Chondrocyte (in vitro differentiated cells): ENCODE results near the gene ZNF786. TPM values are rescaled to one million over a fixed set of nuclear protein-coding genes. Genes with fewer than 3 reads are reported as not detected.
"Not testable (repeated sequence)": the region's sequence is repeated elsewhere in the genome, so short reads cannot be mapped to it uniquely, and the experiment has no call there.

Experiments used
- DNase-seq: peaks from one replicate; pipeline ENCODE4 v3.0.0; 2021; ENCODE audit warnings: mixed read lengths, low spot score
- H3K27ac Mint-ChIP-seq: one replicate; pipeline ENCODE4 v1.8.0; 2021; ENCODE audit warnings: mild to moderate bottlenecking, moderate library complexity, mixed read lengths; ENCODE audit not compliant: unreplicated experiment
- H3K27me3 Mint-ChIP-seq: 2 replicates; pipeline ENCODE4 v1.8.0; 2021; ENCODE audit warnings: low read depth, mixed read lengths
- H3K36me3 Mint-ChIP-seq: 2 replicates; pipeline ENCODE4 v1.8.0; 2021; ENCODE audit warnings: low read depth, mixed read lengths
- H3K4me1 Mint-ChIP-seq: 2 replicates; pipeline ENCODE4 v1.8.0; 2021; ENCODE audit warnings: low read depth, mild to moderate bottlenecking, mixed read lengths
- H3K4me3 Mint-ChIP-seq: one replicate; pipeline ENCODE4 v1.8.0; 2021; ENCODE audit warnings: mild to moderate bottlenecking, moderate library complexity, mixed read lengths; ENCODE audit not compliant: unreplicated experiment
- H3K9me3 Mint-ChIP-seq: 2 replicates; pipeline ENCODE4 v1.8.0; 2021; ENCODE audit warnings: low read depth, mixed read lengths
- CTCF ChIP-seq: fragments of 200-600 bp; sonication (generic); IDR thresholded peaks from 2 replicates; pipeline ENCODE4 v1.5.0; 2021; ENCODE audit warnings: antibody characterized with exemption, mild to moderate bottlenecking, moderate library complexity
- total RNA-seq: library from RNA; stranded (reverse); gene quantifications from 3 replicates; pipeline ENCODE4 v1.2.1, GENCODE V29; 2021

Gene ZNF786
- total RNA-seq, 1 donor from 2014 or later, result 7.7 TPM

- Mint-ChIP-seq H3K27me3 (no peaks in the 10 kb centered on the region), H3K4me3 (no peak overlapping the region), H3K27ac (no peak overlapping the region), H3K36me3 (no peaks in the 10 kb centered on the region), H3K9me3 (no peaks in the 10 kb centered on the region), H3K4me1 (peaks cover 22% of the 10 kb centered on the region)
- no peak for TF ChIP-seq CTCF
- no peak for DNase-seq
Observed at GRCh38 chr7:149031353-149031910, 59.1 kb downstream of the ZNF786 start.

GRCh38 chr7:149030439-149030838, 60.1 kb downstream of the ZNF786 start:
- DNase-seq, H3K9me3 Mint-ChIP-seq, H3K36me3 Mint-ChIP-seq, H3K4me3 Mint-ChIP-seq, H3K27ac Mint-ChIP-seq, H3K27me3 Mint-ChIP-seq: not testable (repeated sequence)
- peaks cover 30% of the 10 kb centered on the region for H3K4me1 Mint-ChIP-seq

- peak; percentile 59 for TF ChIP-seq CTCF
- Mint-ChIP-seq H3K9me3 (no peaks in the 10 kb centered on the region), H3K27ac (peak within 1 kb of the TSS; percentile 91), H3K4me1 (peaks cover 43% of the 10 kb centered on the region), H3K27me3 (no peaks in the 10 kb centered on the region), H3K4me3 (peak within 1 kb of the TSS; percentile 95), H3K36me3 (no peaks in the 10 kb centered on the region)
- DNase-seq, result peak; percentile 99
Observed at GRCh38 chr7:149028346-149029109, 62.0 kb downstream of the ZNF786 start, which contains the start of gene PDIA4. PDIA4 (minus strand) TSS chr7:149028505; CDS start chr7:149028408, 97 bp downstream.

GRCh38 chr7:149027611-149028345, 62.7 kb downstream of the ZNF786 start:
- Mint-ChIP-seq H3K9me3 (no peaks in the 10 kb centered on the region), H3K27me3 (no peaks in the 10 kb centered on the region), H3K4me1 (peaks cover 47% of the 10 kb centered on the region)

GRCh38 chr7:149027055-149027454, 63.5 kb downstream of the ZNF786 start:
- Mint-ChIP-seq H3K4me3 (peak overlapping the region; percentile 95), H3K4me1 (peaks cover 49% of the 10 kb centered on the region), H3K27ac (peak overlapping the region; percentile 90), H3K27me3 (no peaks in the 10 kb centered on the region), H3K36me3 (no peaks in the 10 kb centered on the region), H3K9me3 (no peaks in the 10 kb centered on the region)
- no peak for DNase-seq
- no peak for TF ChIP-seq CTCF

More at GRCh38 chr7:149027611-149028345, 62.7 kb downstream of the ZNF786 start:
- no peak for DNase-seq
- Mint-ChIP-seq H3K4me3 (peak overlapping the region; percentile 95), H3K27ac (peak overlapping the region; percentile 90), H3K36me3 (no peaks in the 10 kb centered on the region)
- no peak for TF ChIP-seq CTCF
